Neural cell (in vitro differentiated cells): ENCODE measurements around the gene FAM200C. TPM values are rescaled to one million over a fixed set of nuclear protein-coding genes. Genes with fewer than 3 reads are reported as not detected.

Experiments used
- H2AFZ ChIP-seq: fragments of 200-600, 300-800 bp; sonication (generic), shearing (Covaris generic); 2 replicates; pipeline ENCODE4 v1.6.0; 2014; ENCODE audit warnings: low read depth, mild to moderate bottlenecking, antibody characterized with exemption, low read length, moderate library complexity
- H3F3A ChIP-seq: fragments of 200-600 bp; shearing (Covaris generic); 2 replicates; pipeline ENCODE4 v1.6.1; 2016; ENCODE audit warnings: mild to moderate bottlenecking, moderate library complexity, mixed read lengths, antibody characterized with exemption, low read length; ENCODE audit not compliant: insufficient read depth, poor library complexity, severe bottlenecking
- H3K27ac ChIP-seq: fragments of 200-600, 300-800 bp; sonication (generic), shearing (Covaris generic); 2 replicates; pipeline ENCODE4 v1.5.1; 2014; ENCODE audit warnings: mild to moderate bottlenecking, low read length, moderate library complexity
- H3K27me3 ChIP-seq: fragments of 300-800, 200-600 bp; sonication (generic), shearing (Covaris generic); 2 replicates; pipeline ENCODE4 v1.6.0; 2014; ENCODE audit warnings: mild to moderate bottlenecking, low read depth, low read length, moderate library complexity; ENCODE audit not compliant: insufficient read depth
- H3K36me3 ChIP-seq: fragments of 300-800, 200-600 bp; sonication (generic), shearing (Covaris generic); 2 replicates; pipeline ENCODE4 v1.5.1; 2014; ENCODE audit warnings: mild to moderate bottlenecking, antibody characterized with exemption, low read length, moderate library complexity; ENCODE audit not compliant: insufficient read depth
- H3K4me2 ChIP-seq: fragments of 300-800, 200-600 bp; sonication (generic), shearing (Covaris generic); 2 replicates; pipeline ENCODE4 v1.6.0; 2014; ENCODE audit warnings: mild to moderate bottlenecking, low read length
- H3K4me3 ChIP-seq: fragments of 300-800, 200-600 bp; sonication (generic), shearing (Covaris generic); 2 replicates; pipeline ENCODE4 v1.5.1; 2014; ENCODE audit warnings: mild to moderate bottlenecking, low read length, moderate library complexity
- H3K79me2 ChIP-seq: fragments of 200-600 bp; shearing (Covaris generic); replicated peaks from 2 replicates; pipeline ENCODE4 v1.6.0; 2014; ENCODE audit warnings: mild to moderate bottlenecking, low read length, moderate library complexity; ENCODE audit not compliant: insufficient read depth
- H3K9ac ChIP-seq: fragments of 300-800, 200-600 bp; sonication (generic), shearing (Covaris generic); 2 replicates; pipeline ENCODE4 v1.6.1; 2016; ENCODE audit warnings: mild to moderate bottlenecking, low read length, mixed read lengths
- H3K9me2 ChIP-seq: fragments of 200-600 bp; shearing (Covaris generic); 2 replicates; pipeline ENCODE4 v1.6.1; 2016; ENCODE audit warnings: mild to moderate bottlenecking, low read length, mixed read lengths; ENCODE audit not compliant: insufficient read depth
- H3K9me3 ChIP-seq: fragments of 200-600, 300-800 bp; sonication (generic), shearing (Covaris generic); 2 replicates; pipeline ENCODE4 v1.6.1; 2016; ENCODE audit warnings: mild to moderate bottlenecking, mixed run types, low read length, moderate library complexity, mixed read lengths
- H4K20me1 ChIP-seq: fragments of 200-600 bp; shearing (Covaris generic); 2 replicates; pipeline ENCODE4 v1.6.1; 2016; ENCODE audit warnings: mild to moderate bottlenecking, mixed run types; ENCODE audit not compliant: insufficient read depth
- CTCF ChIP-seq: fragments of 450-650 bp; IDR thresholded peaks from 2 replicates; pipeline ENCODE4 v1.5.1; 2014; ENCODE audit warnings: antibody characterized with exemption, mild to moderate bottlenecking, moderate library complexity; ENCODE audit not compliant: poor library complexity, severe bottlenecking
- EP300 ChIP-seq: fragments of 450-650 bp; conservative IDR thresholded peaks from 2 replicates; pipeline ENCODE4 v1.6.1; 2014; ENCODE audit warnings: antibody characterized with exemption, mild to moderate bottlenecking, moderate library complexity; ENCODE audit not compliant: poor library complexity, severe bottlenecking
- EZH2 ChIP-seq: fragments of 200-600, 300-800 bp; shearing (Covaris generic), sonication (generic); IDR thresholded peaks from 2 replicates; pipeline ENCODE4 v1.6.1; 2014; ENCODE audit warnings: antibody characterized with exemption, low read length, borderline replicate concordance, mild to moderate bottlenecking; ENCODE audit not compliant: insufficient read depth, poor library complexity, severe bottlenecking
- MXI1 ChIP-seq: fragments of 450-650 bp; conservative IDR thresholded peaks from 2 replicates; pipeline ENCODE4 v1.6.1; 2014; ENCODE audit warnings: antibody characterized with exemption, mild to moderate bottlenecking; ENCODE audit not compliant: poor library complexity, severe bottlenecking
- POLR2AphosphoS5 ChIP-seq: IDR thresholded peaks from 2 replicates; pipeline ENCODE4 v1.6.1; 2012
- RAD21 ChIP-seq: fragments of 450-650 bp; conservative IDR thresholded peaks from 2 replicates; pipeline ENCODE4 v1.6.1; 2014; ENCODE audit warnings: antibody characterized with exemption, mild to moderate bottlenecking, moderate library complexity
- REST ChIP-seq: IDR thresholded peaks from 2 replicates; pipeline ENCODE4 v1.6.1; 2012; ENCODE audit warnings: borderline replicate concordance
- SMC3 ChIP-seq: fragments of 450-650 bp; conservative IDR thresholded peaks from 2 replicates; pipeline ENCODE4 v1.6.1; 2014; ENCODE audit warnings: antibody characterized with exemption, mild to moderate bottlenecking, moderate library complexity; ENCODE audit not compliant: poor library complexity
- TAF1 ChIP-seq: IDR thresholded peaks from 2 replicates; pipeline ENCODE4 v1.6.1; 2012; ENCODE audit warnings: low read depth
- polyA plus RNA-seq: library from polyadenylated mRNA; depleted of rRNA; stranded (reverse); fragments of >200 nt; gene quantifications from 2 replicates; pipeline ENCODE4 v1.2.3, GENCODE V29; 2014

The FAM200C gene
- polyA plus RNA-seq, 1 donor from 2014 or later = 21.6 TPM

- H2AFZ ChIP-seq = no peak overlapping the region
- no peaks in the 10 kb centered on the region for H3K79me2 ChIP-seq
- H4K20me1 ChIP-seq = no peaks in the 10 kb centered on the region
- no peak overlapping the region for H3K27ac ChIP-seq
- H3K27me3 ChIP-seq = no peaks in the 10 kb centered on the region
- no peaks in the 10 kb centered on the region for H3F3A ChIP-seq
- no peak overlapping the region for H3K4me2 ChIP-seq
- no peak overlapping the region for H3K4me3 ChIP-seq
- H3K9me2 ChIP-seq = no peaks in the 10 kb centered on the region
- no peaks in the 10 kb centered on the region for H3K36me3 ChIP-seq
- H3K9ac ChIP-seq = no peak overlapping the region
- TF ChIP-seq POLR2AphosphoS5 (no peak), CTCF (no peak), REST (no peak), EP300 (no peak), SMC3 (no peak), MXI1 (no peak)
- H3K9me3 ChIP-seq = no peaks in the 10 kb centered on the region
These were observed 35.7 kb upstream of the FAM200C start for GRCh38 chr5:160435532-160435931.

GRCh38 chr5:160434022-160434531 is 34.2 kb upstream of the FAM200C start:
- peak overlapping the region; percentile 28 for H3K4me2 ChIP-seq
- H3K36me3 ChIP-seq = no peaks in the 10 kb centered on the region
- no peak for TF ChIP-seq CTCF
- TF ChIP-seq POLR2AphosphoS5 = peak; percentile 35
- TF ChIP-seq SMC3 = no peak
- TF ChIP-seq TAF1 = no peak
- TF ChIP-seq RAD21 = peak; percentile 28
- TF ChIP-seq REST = peak; percentile 28
- TF ChIP-seq EP300 = peak; percentile 46
- no peak for TF ChIP-seq MXI1
- no peak for TF ChIP-seq EZH2
- H3K9me2 ChIP-seq = no peaks in the 10 kb centered on the region
- peak overlapping the region; percentile 28 for H2AFZ ChIP-seq
- peak overlapping the region; percentile 3 for H3K9ac ChIP-seq
- H3F3A ChIP-seq = no peaks in the 10 kb centered on the region
- no peaks in the 10 kb centered on the region for H3K79me2 ChIP-seq
- H4K20me1 ChIP-seq = no peaks in the 10 kb centered on the region
- H3K9me3 ChIP-seq = no peaks in the 10 kb centered on the region
- H3K4me3 ChIP-seq = peak overlapping the region; percentile 43
- H3K27me3 ChIP-seq = no peaks in the 10 kb centered on the region
- peak overlapping the region; percentile 53 for H3K27ac ChIP-seq
